ENCODE results near the gene NDE1.
A peak's percentile ranks its signal among the peaks of the same experiment; 100 is the strongest.
"Not testable (repeated sequence)": the region's sequence is repeated elsewhere in the genome, so short reads cannot be mapped to it uniquely, and the experiment has no call there.

Gene NDE1

GRCh38 chr16:15650019-15650697 lies at the start of gene NDE1:
TSS of gene NDE1 (plus strand) at chr16:15650245. CDS start at chr16:15664779, 14,534 bp downstream.
- DNase-seq (ENCODE audit: low read depth in 2 of 2), result peak; percentile 66 to 73

GRCh38 chr16:15601212-15601879 lies 48.7 kb upstream of the NDE1 start:
- no peak for DNase-seq (ENCODE audit: low read depth in 2 of 2)

GRCh38 chr16:15602285-15603044 lies 47.6 kb upstream of the NDE1 start:
- DNase-seq (ENCODE audit: low read depth in 2 of 2), result no peak

- no peak for DNase-seq (ENCODE audit: low read depth in 2 of 2)
Observed at GRCh38 chr16:15604460-15605440, 45.3 kb upstream of the NDE1 start.

- DNase-seq (ENCODE audit: low read depth in 2 of 2), result no peak
Observed at GRCh38 chr16:15605839-15606517, 44.1 kb upstream of the NDE1 start.

- DNase-seq (ENCODE audit: low read depth in 2 of 2), result no peak
Observed at GRCh38 chr16:15606518-15607220, 43.4 kb upstream of the NDE1 start.

- DNase-seq (ENCODE audit: low read depth in 2 of 2), result not testable (repeated sequence)
Observed at GRCh38 chr16:15607221-15607699, 42.8 kb upstream of the NDE1 start.

GRCh38 chr16:15607700-15608396 lies 42.2 kb upstream of the NDE1 start:
- DNase-seq (ENCODE audit: low read depth in 2 of 2), result no peak

GRCh38 chr16:15608398-15609285 lies 41.4 kb upstream of the NDE1 start:
- no peak for DNase-seq (ENCODE audit: low read depth in 2 of 2)

- no peak for DNase-seq (ENCODE audit: low read depth in 2 of 2)
Observed at GRCh38 chr16:15609286-15609649, 40.8 kb upstream of the NDE1 start.

GRCh38 chr16:15610369-15610871 lies 39.6 kb upstream of the NDE1 start:
- DNase-seq (ENCODE audit: low read depth in 2 of 2), result no peak

GRCh38 chr16:15611610-15612009 lies 38.4 kb upstream of the NDE1 start:
- DNase-seq (ENCODE audit: low read depth in 2 of 2), result no peak

GRCh38 chr16:15613676-15614075 lies 36.4 kb upstream of the NDE1 start:
- DNase-seq (ENCODE audit: low read depth in 2 of 2), result no peak

GRCh38 chr16:15616012-15616411 lies 34.0 kb upstream of the NDE1 start:
- DNase-seq (ENCODE audit: low read depth in 2 of 2), result no peak

- no peak for DNase-seq (ENCODE audit: low read depth in 2 of 2)
Observed at GRCh38 chr16:15616475-15617165, 33.4 kb upstream of the NDE1 start.

- no peak for DNase-seq (ENCODE audit: low read depth in 2 of 2)
Observed at GRCh38 chr16:15617901-15618300, 32.1 kb upstream of the NDE1 start.

GRCh38 chr16:15618392-15618791 lies 31.7 kb upstream of the NDE1 start:
- no peak for DNase-seq (ENCODE audit: low read depth in 2 of 2)
